ENCODE measurements around the gene DOCK4.

DNA sequence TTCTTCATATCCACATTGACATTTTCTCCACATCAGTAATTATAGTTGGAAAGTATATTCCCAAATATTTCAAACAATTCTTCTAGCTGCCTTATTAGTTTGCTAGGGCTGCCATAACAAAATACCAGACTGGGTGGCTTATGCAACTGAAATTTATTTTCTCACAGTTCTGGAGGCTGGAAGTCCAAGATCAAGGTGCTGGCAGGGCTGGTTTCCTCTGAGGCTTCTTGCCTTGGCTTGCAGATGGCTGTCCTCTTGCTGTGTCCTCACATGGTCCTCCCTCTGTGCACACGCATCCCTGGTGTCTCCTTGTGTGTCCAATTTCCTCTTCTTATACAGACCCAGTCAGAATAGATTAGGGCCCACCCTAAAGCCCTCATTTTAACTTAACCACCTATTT is 34.5 kb downstream of the DOCK4 start:
- TF ChIP-seq, protein P1, sequence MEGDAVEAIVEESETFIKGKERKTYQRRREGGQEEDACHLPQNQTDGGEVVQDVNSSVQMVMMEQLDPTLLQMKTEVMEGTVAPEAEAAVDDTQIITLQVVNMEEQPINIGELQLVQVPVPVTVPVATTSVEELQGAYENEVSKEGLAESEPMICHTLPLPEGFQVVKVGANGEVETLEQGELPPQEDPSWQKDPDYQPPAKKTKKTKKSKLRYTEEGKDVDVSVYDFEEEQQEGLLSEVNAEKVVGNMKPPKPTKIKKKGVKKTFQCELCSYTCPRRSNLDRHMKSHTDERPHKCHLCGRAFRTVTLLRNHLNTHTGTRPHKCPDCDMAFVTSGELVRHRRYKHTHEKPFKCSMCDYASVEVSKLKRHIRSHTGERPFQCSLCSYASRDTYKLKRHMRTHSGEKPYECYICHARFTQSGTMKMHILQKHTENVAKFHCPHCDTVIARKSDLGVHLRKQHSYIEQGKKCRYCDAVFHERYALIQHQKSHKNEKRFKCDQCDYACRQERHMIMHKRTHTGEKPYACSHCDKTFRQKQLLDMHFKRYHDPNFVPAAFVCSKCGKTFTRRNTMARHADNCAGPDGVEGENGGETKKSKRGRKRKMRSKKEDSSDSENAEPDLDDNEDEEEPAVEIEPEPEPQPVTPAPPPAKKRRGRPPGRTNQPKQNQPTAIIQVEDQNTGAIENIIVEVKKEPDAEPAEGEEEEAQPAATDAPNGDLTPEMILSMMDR (optimal IDR thresholded peaks at IDR 0.05 in 1 of 3, IDR thresholded peaks at IDR 0.05 in 1 of 3, conservative IDR thresholded peaks at IDR 0.05 in 1 of 3; ENCODE audit: extremely low read depth in 1 of 3, insufficient read depth in 2 of 3, low read length in 3 of 3): no peak
- TF ChIP-seq EZH2 (IDR thresholded peaks at IDR 0.05; ENCODE audit: low read length): no peak
